ENCODE results near the gene USP47. TPM values are rescaled to one million over a fixed set of nuclear protein-coding genes. Genes with fewer than 3 reads are reported as not detected.

The USP47 gene
- total and polyA plus RNA-seq, 9 of the 15 experiments (the other 6 are each of a cell fraction or from before 2014, with no cell fraction given) = 13.1 to 63.6 (median 34.7) TPM

- Histone ChIP-seq H4K20me1 (replicated peaks; ENCODE audit: control insufficient read depth, insufficient read depth, low read length) (no peaks in the 10 kb centered on the region), H3K9me3 (replicated peaks; ENCODE audit: control insufficient read depth, insufficient read depth, low read depth, low read length) (no peaks in the 10 kb centered on the region), H3K4me3 (no peak overlapping the region), H3K27ac (ENCODE audit: extremely low read depth, low read depth, low read length) (no peak overlapping the region), H2AFZ (ENCODE audit: low read depth, low read length) (no peak overlapping the region), H3K27me3 (ENCODE audit: control insufficient read depth in 2 of 2, insufficient read depth in 2 of 2, low read length in 2 of 2) (peaks cover 17 to 60% of the 10 kb centered on the region in 2 experiments; a peak in 4 of 5 replicates), H3K9me1 (ENCODE audit: control insufficient read depth, insufficient read depth, low read length) (no peaks in the 10 kb centered on the region), H3K4me2 (ENCODE audit: insufficient read depth, low read length) (no peak overlapping the region), H3K36me3 (ENCODE audit: control insufficient read depth, insufficient read depth, low read length) (no peaks in the 10 kb centered on the region), H3K4me1 (replicated peaks in 1 of 2; ENCODE audit: control insufficient read depth in 2 of 2, insufficient read depth in 2 of 2, low read length in 2 of 2) (peaks cover 0 to 4% of the 10 kb centered on the region in 2 experiments; a peak in 3 of 5 replicates), H3K79me2 (ENCODE audit: control insufficient read depth, insufficient read depth, low read length) (no peaks in the 10 kb centered on the region), H3K9ac (ENCODE audit: insufficient read depth in 1 of 2, low read depth in 2 of 2, low read length in 2 of 2) (no peak overlapping the region)
- DNase-seq (ENCODE audit: extremely low read depth in 1 of 4, low spot score in 3 of 4) = no peak
- TF ChIP-seq TRIM28 (IDR thresholded peaks at IDR 0.05) (no peak), SMARCA4 (IDR thresholded peaks at IDR 0.05) (no peak), ZNF707 (CRISPR knock-in tag; conservative IDR thresholded peaks at IDR 0.05) (no peak), POLR3A (IDR thresholded peaks at IDR 0.05; ENCODE audit: borderline replicate concordance, extremely low read depth, insufficient read depth, insufficient read length) (no peak), TAF1 (IDR thresholded peaks at IDR 0.05; ENCODE audit: control insufficient read depth, extremely low read depth, insufficient read depth, low read length, severe bottlenecking) (no peak), JUN (IDR thresholded peaks at IDR 0.05; ENCODE audit: borderline replicate concordance, low read depth, low read length) (no peak), JUN (CRISPR knock-in tag; IDR thresholded peaks at IDR 0.05; ENCODE audit: borderline replicate concordance) (no peak), SREBF1 (IDR thresholded peaks at IDR 0.05; ENCODE audit: borderline replicate concordance, low read depth, low read length) (no peak), ZNF584 (CRISPR knock-in tag; IDR thresholded peaks at IDR 0.05; ENCODE audit: low read depth) (no peak), MTA1 (IDR thresholded peaks at IDR 0.05; ENCODE audit: borderline replicate concordance) (no peak), CTBP1 (IDR thresholded peaks at IDR 0.05; ENCODE audit: borderline replicate concordance) (no peak), GABPB2 (CRISPR knock-in tag; conservative IDR thresholded peaks at IDR 0.05) (no peak), MECOM (CRISPR knock-in tag; IDR thresholded peaks at IDR 0.05) (no peak), STAG1 (CRISPR knock-in tag; IDR thresholded peaks at IDR 0.05; ENCODE audit: borderline replicate concordance) (no peak)
- TF ChIP-seq, protein P1, sequence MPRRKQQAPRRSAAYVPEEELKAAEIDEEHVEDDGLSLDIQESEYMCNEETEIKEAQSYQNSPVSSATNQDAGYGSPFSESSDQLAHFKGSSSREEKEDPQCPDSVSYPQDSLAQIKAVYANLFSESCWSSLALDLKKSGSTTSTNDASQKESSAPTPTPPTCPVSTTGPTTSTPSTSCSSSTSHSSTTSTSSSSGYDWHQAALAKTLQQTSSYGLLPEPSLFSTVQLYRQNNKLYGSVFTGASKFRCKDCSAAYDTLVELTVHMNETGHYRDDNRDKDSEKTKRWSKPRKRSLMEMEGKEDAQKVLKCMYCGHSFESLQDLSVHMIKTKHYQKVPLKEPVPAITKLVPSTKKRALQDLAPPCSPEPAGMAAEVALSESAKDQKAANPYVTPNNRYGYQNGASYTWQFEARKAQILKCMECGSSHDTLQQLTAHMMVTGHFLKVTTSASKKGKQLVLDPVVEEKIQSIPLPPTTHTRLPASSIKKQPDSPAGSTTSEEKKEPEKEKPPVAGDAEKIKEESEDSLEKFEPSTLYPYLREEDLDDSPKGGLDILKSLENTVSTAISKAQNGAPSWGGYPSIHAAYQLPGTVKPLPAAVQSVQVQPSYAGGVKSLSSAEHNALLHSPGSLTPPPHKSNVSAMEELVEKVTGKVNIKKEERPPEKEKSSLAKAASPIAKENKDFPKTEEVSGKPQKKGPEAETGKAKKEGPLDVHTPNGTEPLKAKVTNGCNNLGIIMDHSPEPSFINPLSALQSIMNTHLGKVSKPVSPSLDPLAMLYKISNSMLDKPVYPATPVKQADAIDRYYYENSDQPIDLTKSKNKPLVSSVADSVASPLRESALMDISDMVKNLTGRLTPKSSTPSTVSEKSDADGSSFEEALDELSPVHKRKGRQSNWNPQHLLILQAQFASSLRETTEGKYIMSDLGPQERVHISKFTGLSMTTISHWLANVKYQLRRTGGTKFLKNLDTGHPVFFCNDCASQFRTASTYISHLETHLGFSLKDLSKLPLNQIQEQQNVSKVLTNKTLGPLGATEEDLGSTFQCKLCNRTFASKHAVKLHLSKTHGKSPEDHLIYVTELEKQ (CRISPR knock-in tag; IDR thresholded peaks at IDR 0.05) = no peak
- TF ChIP-seq, protein P2, sequence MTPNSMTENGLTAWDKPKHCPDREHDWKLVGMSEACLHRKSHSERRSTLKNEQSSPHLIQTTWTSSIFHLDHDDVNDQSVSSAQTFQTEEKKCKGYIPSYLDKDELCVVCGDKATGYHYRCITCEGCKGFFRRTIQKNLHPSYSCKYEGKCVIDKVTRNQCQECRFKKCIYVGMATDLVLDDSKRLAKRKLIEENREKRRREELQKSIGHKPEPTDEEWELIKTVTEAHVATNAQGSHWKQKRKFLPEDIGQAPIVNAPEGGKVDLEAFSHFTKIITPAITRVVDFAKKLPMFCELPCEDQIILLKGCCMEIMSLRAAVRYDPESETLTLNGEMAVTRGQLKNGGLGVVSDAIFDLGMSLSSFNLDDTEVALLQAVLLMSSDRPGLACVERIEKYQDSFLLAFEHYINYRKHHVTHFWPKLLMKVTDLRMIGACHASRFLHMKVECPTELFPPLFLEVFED (CRISPR knock-in tag; conservative IDR thresholded peaks at IDR 0.05) = no peak
- no peak for ATAC-seq
- POLR2A ChIA-PET = interaction anchor here (0.6 kb wide), 1 partner anchor 588 kb away, joined by 3 read pairs; no protein-coding TSS in a partner anchor
- intact Hi-C loops (cut with micrococcal nuclease) = no loop called here
- BruUV-seq (replicated peaks) = no TSS peak
- 4% methylated on average over 11 of the region's 11 CpGs for WGBS (ENCODE audit: insufficient coverage, low coverage, missing lambda C conversion rate)
- no peak for FAIRE-seq
- CTCF ChIA-PET (ENCODE audit: low intra/inter-chr PET ratio) = no interaction called here
- in situ Hi-C loops (cut with MboI) = no loop called here
These were observed 133.7 kb downstream of the USP47 start for GRCh38 chr11:11975201-11976092.
